ENCODE measurements around the gene TMC4.
"Not testable (repeated sequence)": the region's sequence is repeated elsewhere in the genome, so short reads cannot be mapped to it uniquely, and the experiment has no call there.

TMC4 gene

GRCh38 chr19:54172471-54173358, at the start of gene TMC4:
Gene TMC4, minus strand, starts transcription at chr19:54173160. Its CDS starts 43 bp downstream, at chr19:54173117.
- H3K27me3 Mint-ChIP-seq: no peaks in the 10 kb centered on the region
- H3K9me3 Mint-ChIP-seq: no peaks in the 10 kb centered on the region
- H3K36me3 Mint-ChIP-seq: peaks cover 2% of the 10 kb centered on the region
- H3K4me1 Mint-ChIP-seq: no peaks in the 10 kb centered on the region
- no peak within 1 kb of the TSS for H3K4me3 Mint-ChIP-seq
- no peak within 1 kb of the TSS for H3K27ac Mint-ChIP-seq

DNA sequence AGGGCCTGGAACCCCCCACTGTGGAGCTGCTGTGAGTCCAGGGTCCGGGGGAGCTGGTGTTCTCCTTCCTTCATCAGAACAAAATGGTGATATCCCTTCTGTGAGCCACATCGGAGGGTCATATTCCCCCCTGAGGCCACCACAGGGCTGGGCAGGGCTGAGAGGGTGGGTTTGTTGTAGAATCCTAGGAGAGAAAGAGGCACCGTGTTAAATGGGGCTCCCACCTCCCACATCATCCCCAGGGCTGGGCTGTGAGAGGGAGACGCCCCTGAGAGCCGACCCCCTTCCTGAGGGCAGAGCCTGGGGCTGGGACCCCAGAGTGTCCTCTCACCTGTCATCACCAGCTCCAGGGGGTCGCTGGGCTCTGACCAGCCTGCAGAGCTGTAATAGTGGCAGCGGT, 49.0 kb upstream of the TMC4 start:
- not testable (repeated sequence) for H3K36me3 Mint-ChIP-seq, H3K4me3 Mint-ChIP-seq, H3K27ac Mint-ChIP-seq, H3K9me3 Mint-ChIP-seq, H3K27me3 Mint-ChIP-seq
- H3K4me1 Mint-ChIP-seq: peaks cover 12% of the 10 kb centered on the region

DNA sequence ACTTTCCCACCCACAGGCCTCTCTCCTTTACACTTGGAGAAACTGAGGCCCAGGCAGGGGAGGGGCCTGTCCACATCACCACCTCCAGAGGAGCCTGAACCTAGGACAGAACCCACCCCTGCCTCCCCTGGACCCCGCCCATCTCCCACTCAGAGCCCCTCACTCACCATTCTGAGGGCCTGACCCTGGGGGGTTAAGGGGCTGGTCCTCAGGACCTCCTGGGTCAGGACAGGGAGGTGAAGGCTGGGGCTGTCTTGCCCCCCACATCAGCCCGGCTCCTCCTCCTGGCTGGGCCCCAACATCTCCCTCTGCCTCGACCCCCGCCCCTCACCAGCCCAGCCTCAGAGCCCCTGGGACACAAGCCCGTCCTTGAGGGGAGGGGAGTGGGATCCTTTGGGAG, 46.7 kb upstream of the TMC4 start:
- not testable (repeated sequence) for H3K36me3 Mint-ChIP-seq, H3K27ac Mint-ChIP-seq, H3K4me3 Mint-ChIP-seq, H3K27me3 Mint-ChIP-seq, H3K9me3 Mint-ChIP-seq
- peaks cover 12% of the 10 kb centered on the region for H3K4me1 Mint-ChIP-seq

- no peaks in the 10 kb centered on the region for H3K36me3 Mint-ChIP-seq
- no peaks in the 10 kb centered on the region for H3K27me3 Mint-ChIP-seq
- H3K4me3 Mint-ChIP-seq: no peak overlapping the region
- no peaks in the 10 kb centered on the region for H3K9me3 Mint-ChIP-seq
- H3K4me1 Mint-ChIP-seq: peaks cover 12% of the 10 kb centered on the region
- peak overlapping the region; percentile 35 for H3K27ac Mint-ChIP-seq
Observed at GRCh38 chr19:54218960-54219661, 46.2 kb upstream of the TMC4 start.

DNA sequence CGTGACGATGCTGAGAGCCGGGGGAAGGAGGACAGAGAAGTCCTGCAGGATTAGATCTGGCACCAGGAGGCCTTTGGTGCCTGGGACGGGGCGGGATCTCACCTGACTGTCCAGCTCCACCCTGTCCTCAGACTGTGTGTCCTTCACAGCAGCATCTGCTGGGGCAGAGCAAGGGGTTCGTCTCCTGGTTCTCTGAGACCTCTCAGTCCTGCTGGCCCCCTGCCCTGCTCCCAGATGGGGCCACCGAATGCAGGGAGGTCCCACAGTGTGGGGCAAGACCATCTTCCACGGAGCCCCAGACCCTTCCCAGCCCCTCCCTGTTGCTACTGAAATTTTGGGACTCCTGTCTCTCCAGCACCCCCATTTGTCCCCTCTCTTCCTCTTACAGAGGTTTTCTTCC, 45.3 kb upstream of the TMC4 start:
- Mint-ChIP-seq H3K4me1 (peaks cover 7% of the 10 kb centered on the region), H3K27me3 (no peaks in the 10 kb centered on the region), H3K9me3 (no peaks in the 10 kb centered on the region), H3K27ac (no peak overlapping the region), H3K36me3 (no peaks in the 10 kb centered on the region), H3K4me3 (no peak overlapping the region)

DNA sequence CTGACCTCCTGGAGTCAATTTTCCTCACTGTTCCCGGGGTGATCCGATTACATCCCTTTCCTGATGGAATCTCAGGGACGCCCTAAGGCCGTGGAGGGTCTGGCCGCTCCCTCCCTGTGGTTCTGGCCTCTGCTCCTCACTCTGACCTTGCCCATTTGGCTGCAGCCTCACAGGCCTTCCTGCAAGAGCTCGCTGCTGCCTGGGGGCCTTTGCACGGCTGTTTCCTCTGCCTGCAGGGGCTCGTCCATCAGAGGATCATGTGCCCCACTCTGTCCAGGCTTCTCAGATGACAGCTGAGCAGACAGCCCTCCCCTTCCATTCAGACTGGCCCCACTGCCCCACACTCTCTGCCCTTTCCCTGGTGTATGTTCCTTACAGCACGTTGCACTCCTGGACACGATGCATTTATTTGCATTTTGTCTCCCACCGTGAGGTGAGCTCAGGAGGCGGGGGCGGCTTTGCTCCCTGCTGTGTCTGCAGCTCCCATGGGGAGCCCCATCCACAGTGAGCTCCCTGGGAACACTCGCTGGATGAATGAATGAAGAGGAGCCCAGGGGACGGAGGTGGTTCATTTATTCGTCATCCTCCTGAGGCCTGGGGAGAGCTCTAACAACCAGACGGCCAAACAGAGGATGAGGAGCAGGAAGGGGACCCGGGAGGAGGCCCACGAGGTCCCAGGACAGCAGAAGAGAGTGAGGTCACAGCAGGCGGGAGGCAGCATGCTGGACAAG, 44.7 kb upstream of the TMC4 start:
- H3K4me1 Mint-ChIP-seq, H3K9me3 Mint-ChIP-seq, H3K27me3 Mint-ChIP-seq, H3K27ac Mint-ChIP-seq, H3K36me3 Mint-ChIP-seq, H3K4me3 Mint-ChIP-seq: not testable (repeated sequence)

DNA sequence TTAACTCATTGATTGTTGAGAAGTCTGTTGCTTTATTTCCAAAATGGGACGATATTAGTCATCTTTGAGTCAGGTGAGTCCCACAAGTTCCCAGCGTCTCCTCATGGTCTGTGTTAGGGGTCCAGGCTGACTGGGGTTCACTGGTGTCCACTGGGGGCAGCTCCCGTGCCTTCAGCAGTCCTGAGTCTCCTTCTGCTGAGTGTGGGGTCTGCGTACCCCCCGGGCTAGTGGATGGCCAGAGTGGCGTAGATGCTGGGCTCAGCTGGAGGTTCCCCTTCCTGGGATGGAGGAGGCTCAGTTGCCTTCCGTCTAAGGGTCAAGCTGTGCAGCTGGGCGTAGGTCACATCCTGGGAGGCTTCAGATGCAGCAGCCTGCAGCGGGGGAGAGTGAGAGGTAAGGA, 43.9 kb upstream of the TMC4 start:
- H3K36me3 Mint-ChIP-seq: no peaks in the 10 kb centered on the region
- no peak overlapping the region for H3K27ac Mint-ChIP-seq
- no peaks in the 10 kb centered on the region for H3K4me1 Mint-ChIP-seq
- H3K4me3 Mint-ChIP-seq: no peak overlapping the region
- no peaks in the 10 kb centered on the region for H3K9me3 Mint-ChIP-seq
- no peaks in the 10 kb centered on the region for H3K27me3 Mint-ChIP-seq

DNA sequence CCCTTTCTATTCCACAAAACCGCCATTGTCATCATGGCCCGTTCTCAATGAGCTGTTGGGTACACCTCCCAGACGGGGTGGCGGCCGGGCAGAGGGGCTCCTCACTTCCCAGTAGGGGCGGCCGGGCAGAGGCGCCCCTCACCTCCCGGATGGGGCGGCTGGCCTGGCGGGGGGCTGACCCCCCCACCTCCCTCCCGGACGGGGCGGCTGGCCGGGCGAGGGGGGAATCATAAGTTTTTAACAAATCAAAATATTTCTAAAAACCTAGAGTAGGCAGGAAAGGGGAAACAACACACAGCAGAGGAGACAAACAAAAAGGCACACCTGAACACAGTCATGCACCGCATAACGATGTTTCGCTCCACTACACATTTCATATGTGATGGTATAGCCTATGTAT, 41.8 kb upstream of the TMC4 start:
- H3K4me3 Mint-ChIP-seq, H3K27me3 Mint-ChIP-seq, H3K9me3 Mint-ChIP-seq, H3K27ac Mint-ChIP-seq, H3K36me3 Mint-ChIP-seq: not testable (repeated sequence)
- peaks cover 16% of the 10 kb centered on the region for H3K4me1 Mint-ChIP-seq

- H3K27ac Mint-ChIP-seq, H3K4me3 Mint-ChIP-seq: not testable (repeated sequence)
Observed at GRCh38 chr19:54214217-54214616, 41.3 kb upstream of the TMC4 start.

GRCh38 chr19:54211235-54211634, 38.3 kb upstream of the TMC4 start:
- Mint-ChIP-seq H3K4me3 (peak overlapping the region; percentile 9), H3K36me3 (peaks cover 16% of the 10 kb centered on the region), H3K4me1 (peaks cover 50% of the 10 kb centered on the region)

More at GRCh38 chr19:54214217-54214616, 41.3 kb upstream of the TMC4 start:
- not testable (repeated sequence) for H3K27me3 Mint-ChIP-seq, H3K36me3 Mint-ChIP-seq, H3K9me3 Mint-ChIP-seq
- peaks cover 20% of the 10 kb centered on the region for H3K4me1 Mint-ChIP-seq

DNA sequence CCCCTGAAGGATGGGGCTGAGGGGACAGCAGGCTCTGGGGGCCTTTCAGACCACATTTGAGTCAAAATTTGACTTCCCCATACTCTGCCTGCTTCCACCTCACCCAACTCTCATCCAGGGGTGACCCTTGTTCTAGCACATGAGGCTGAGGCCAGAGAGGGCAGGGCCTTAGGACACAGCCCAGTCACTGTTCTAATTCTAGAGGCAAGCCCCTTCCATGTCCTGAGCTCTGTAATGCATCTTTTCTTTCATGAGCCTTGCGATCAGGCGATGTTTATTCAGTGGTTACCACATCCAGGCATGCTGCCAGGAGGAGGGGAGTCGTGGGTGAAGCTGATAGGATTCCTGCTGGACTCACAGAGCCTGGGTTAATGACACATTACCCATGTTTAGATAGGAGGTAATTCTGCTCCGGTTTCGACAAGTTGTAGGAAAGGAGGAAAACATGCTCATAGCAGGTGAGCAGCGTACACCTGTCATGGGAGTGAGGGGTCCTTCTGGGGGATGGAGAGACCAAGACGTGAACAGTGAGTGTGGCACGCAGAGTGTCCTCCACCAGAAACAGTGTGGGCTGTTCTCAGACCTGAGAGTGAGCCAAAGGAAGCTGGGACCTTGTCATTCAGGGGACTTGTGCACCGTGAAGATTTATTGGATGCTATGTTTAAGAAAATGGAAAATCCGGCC, 37.0 kb upstream of the TMC4 start:
- Mint-ChIP-seq H3K4me3 (peak overlapping the region; percentile 30), H3K27me3 (no peaks in the 10 kb centered on the region), H3K27ac (peak overlapping the region; percentile 8), H3K4me1 (peaks cover 63% of the 10 kb centered on the region), H3K9me3 (no peaks in the 10 kb centered on the region), H3K36me3 (peaks cover 21% of the 10 kb centered on the region)

More at GRCh38 chr19:54211235-54211634, 38.3 kb upstream of the TMC4 start:
- Mint-ChIP-seq H3K27ac (peak overlapping the region; percentile 59), H3K9me3 (no peaks in the 10 kb centered on the region), H3K27me3 (no peaks in the 10 kb centered on the region)

DNA sequence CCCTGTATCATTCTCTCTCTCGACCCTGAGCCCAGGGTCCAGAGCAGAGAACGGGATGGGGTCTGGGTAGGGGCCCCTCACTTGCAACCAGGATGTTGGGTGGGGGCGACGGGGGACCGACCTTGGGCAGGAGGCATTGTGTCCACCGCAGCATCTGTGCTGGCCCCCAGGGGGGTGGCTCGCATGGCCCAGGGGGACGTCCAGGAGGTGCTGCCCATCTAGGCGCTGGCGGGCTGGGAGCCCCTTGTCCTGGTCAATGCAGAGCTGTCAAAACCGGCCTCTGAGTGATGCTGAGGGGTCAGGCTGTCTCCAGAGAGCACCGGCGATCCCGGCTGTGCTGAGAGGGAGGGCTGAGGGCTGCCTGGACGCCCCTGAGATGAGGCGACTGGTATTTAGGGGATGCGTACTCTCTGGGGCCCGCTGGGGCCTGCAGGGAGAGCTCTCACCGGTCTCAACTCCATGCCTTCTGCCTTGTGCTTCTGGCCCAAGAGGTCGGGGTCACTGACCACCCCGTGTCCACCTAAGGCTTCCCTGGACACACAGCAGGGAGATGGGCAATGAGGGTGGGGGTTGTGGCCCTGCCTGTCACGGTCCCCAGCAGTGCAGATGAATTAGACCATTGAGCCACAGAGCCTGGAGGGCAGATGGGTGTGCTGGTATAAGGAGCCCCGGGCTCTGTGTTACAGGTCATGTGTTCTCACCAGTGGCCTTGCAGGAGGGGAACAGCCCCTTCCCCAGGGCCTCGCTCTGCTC, 36.3 kb upstream of the TMC4 start:
- Mint-ChIP-seq H3K4me1 (peaks cover 70% of the 10 kb centered on the region), H3K27ac (no peak overlapping the region), H3K4me3 (no peak overlapping the region), H3K36me3 (peaks cover 25% of the 10 kb centered on the region), H3K27me3 (no peaks in the 10 kb centered on the region), H3K9me3 (no peaks in the 10 kb centered on the region)

DNA sequence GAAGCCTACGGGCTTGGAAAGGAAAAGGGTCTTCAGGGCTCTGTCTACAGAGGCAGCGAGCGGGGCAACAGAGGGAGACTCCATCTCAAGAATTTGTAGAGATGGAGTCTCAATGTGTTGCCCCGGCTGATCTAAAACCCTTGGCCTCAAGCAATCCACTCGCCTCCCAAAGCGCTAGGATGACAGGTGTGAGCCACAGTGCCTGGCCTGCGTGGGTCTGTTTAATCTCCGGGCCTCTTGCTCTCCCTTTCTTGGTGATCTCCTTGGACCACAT, 35.8 kb upstream of the TMC4 start:
- peak overlapping the region; percentile 81 for H3K4me3 Mint-ChIP-seq
- H3K9me3 Mint-ChIP-seq: no peaks in the 10 kb centered on the region
- peaks cover 74% of the 10 kb centered on the region for H3K4me1 Mint-ChIP-seq
- H3K27me3 Mint-ChIP-seq: no peaks in the 10 kb centered on the region
- peaks cover 25% of the 10 kb centered on the region for H3K36me3 Mint-ChIP-seq
- H3K27ac Mint-ChIP-seq: peak overlapping the region; percentile 85

DNA sequence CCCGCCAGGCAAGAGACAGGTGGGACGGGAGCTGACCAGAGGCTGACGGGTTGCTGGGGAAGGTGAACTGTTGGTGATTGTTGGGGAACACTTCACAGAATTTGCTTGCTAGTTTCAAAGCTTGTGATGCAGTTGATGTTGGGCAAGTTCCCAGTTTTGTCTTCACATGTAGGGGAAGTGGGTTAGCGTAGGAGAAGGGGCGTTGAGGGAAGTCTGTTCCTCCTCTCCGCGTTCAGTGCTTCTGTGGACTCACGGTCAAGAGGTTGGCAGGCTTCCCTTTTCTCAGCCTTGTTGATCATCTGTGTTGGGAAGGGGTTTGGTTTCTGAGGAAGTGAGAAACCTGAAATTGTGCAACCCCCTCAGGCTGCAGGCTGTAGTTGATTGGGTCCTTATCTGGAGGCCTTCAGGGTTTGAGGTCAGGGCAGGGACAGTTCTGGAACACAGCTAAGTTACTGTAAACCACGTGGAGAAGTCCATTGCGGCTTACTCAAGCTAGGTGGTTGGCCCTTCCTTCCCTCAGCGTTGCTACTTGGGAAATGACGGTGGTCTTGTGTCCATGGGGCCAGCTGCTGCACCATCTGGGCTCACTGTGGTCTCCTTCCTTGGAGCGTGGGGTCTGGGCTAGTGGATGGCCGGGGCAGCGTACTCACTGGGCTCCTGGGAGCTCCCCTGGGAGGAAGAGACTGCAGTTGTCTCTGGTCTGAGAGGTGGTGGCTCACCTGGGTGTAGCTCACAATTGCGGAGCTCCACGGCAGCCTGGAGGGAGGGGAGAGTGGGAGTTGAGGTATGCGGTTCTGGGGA, 35.2 kb upstream of the TMC4 start:
- Mint-ChIP-seq H3K36me3 (peaks cover 27% of the 10 kb centered on the region), H3K4me3 (peak overlapping the region; percentile 81), H3K4me1 (peaks cover 80% of the 10 kb centered on the region)

More for the DNA sequence above, 35.2 kb upstream of the TMC4 start:
- H3K27ac Mint-ChIP-seq: peak overlapping the region; percentile 85
- H3K9me3 Mint-ChIP-seq: no peaks in the 10 kb centered on the region
- no peaks in the 10 kb centered on the region for H3K27me3 Mint-ChIP-seq
